Measurements from ENCODE around the gene DLL3. TPM values are rescaled to one million over a fixed set of nuclear protein-coding genes. Genes with fewer than 3 reads are reported as not detected.
"Not testable (repeated sequence)": the region's sequence is repeated elsewhere in the genome, so short reads cannot be mapped to it uniquely, and the experiment has no call there.

Gene DLL3, protein sequence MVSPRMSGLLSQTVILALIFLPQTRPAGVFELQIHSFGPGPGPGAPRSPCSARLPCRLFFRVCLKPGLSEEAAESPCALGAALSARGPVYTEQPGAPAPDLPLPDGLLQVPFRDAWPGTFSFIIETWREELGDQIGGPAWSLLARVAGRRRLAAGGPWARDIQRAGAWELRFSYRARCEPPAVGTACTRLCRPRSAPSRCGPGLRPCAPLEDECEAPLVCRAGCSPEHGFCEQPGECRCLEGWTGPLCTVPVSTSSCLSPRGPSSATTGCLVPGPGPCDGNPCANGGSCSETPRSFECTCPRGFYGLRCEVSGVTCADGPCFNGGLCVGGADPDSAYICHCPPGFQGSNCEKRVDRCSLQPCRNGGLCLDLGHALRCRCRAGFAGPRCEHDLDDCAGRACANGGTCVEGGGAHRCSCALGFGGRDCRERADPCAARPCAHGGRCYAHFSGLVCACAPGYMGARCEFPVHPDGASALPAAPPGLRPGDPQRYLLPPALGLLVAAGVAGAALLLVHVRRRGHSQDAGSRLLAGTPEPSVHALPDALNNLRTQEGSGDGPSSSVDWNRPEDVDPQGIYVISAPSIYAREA
- total RNA-seq, result not detected
- long read RNA-seq, partial matches to known transcripts, result 1 of 1 reads
- long read RNA-seq, other reads (novel, unspliced or antisense), result 0 of 1 reads

DNA sequence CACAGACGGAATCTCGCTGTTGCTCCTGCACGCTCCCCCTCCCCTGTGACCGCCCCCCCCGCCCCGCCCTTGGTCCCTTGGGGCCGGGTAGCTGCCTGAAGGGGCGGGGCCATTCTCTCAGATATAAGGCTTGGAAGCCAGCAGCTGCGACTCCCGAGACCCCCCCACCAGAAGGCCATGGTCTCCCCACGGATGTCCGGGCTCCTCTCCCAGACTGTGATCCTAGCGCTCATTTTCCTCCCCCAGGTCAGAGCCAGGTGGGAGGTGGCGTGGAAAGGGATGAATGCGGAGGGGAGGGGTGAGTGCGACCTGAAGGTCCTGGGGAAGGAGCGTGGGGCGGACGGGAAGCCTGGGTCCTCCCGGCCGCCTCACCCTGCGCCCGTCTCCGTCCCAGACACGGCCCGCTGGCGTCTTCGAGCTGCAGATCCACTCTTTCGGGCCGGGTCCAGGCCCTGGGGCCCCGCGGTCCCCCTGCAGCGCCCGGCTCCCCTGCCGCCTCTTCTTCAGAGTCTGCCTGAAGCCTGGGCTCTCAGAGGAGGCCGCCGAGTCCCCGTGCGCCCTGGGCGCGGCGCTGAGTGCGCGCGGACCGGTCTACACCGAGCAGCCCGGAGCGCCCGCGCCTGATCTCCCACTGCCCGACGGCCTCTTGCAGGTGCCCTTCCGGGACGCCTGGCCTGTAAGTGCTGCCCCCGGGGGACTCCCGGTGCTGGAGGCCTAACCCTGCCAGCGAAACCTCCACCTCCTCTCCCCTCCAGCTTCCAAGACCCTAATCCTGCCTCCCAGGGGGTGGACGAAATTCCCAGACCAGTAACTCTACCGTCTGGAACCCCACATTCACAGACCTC, at the start of gene DLL3:
Gene DLL3 (plus strand): TSS at position 150 of the 845 bp plus-strand sequence. CDS start 28 bp downstream, at position 178.
- intact Hi-C loops (cut with DNase I), result loop anchor here (5.0 kb wide), 1 partner anchor 33 kb away; the partner anchor contains the start of gene EID2B
- DNase-seq (ENCODE audit: low spot score), result no peak

GRCh38 chr19:39449116-39449797, 49.5 kb upstream of the DLL3 start:
- DNase-seq (ENCODE audit: low spot score), result no peak
- intact Hi-C loops (cut with DNase I), result loop anchor here (5.0 to 10.0 kb wide), 2 partner anchors 33 to 86 kb away; partner anchors contain the start of genes EID2B and TIMM50

GRCh38 chr19:39451257-39451656, 47.5 kb upstream of the DLL3 start:
- DNase-seq (ENCODE audit: low spot score); intact Hi-C loops (cut with DNase I): not testable (repeated sequence)

GRCh38 chr19:39463403-39463802, 35.3 kb upstream of the DLL3 start:
- intact Hi-C loops (cut with DNase I), result no loop called here

DNA sequence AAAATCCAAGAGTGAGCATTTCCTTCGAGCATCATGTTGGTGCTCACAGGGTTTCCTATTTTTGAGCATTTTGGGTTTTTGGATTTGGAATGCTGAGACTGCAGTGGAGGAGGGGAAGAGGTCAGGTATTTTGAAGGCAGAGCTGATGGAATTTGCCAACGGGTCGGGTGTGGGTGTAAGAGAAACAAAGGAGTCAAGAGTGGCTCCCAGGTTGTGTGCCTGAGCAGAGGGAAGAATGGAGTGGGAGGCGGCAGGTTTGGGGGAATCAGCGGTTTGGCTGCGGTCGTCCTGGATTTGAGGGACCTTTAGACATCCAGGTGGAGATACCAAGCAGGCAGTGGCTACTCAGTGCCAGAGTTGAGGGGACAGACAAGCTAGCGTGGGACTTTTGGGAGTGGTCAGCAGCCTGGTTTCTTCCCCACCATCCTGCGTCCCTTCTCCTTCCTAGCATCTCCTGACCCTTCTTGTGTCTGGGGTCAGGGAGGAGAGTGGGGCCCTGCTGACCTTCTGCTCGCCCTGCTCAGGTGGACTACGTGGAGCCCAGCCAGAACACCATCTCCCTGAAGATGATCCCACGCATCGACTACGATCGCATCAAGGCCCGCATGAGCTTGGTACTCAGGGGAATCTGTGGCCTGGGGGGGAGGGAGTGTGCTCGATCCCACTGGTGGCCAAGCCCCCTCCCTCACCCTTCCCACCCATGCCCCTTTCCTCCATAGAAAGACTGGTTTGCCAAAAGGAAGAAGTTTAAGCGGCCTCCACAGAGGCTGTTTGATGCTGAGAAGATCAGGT, 32.6 kb upstream of the DLL3 start:
- no peak for DNase-seq (ENCODE audit: low spot score)
- intact Hi-C loops (cut with DNase I), result no loop called here

More at GRCh38 chr19:39463403-39463802, 35.3 kb upstream of the DLL3 start:
- DNase-seq (ENCODE audit: low spot score), result no peak

DNA sequence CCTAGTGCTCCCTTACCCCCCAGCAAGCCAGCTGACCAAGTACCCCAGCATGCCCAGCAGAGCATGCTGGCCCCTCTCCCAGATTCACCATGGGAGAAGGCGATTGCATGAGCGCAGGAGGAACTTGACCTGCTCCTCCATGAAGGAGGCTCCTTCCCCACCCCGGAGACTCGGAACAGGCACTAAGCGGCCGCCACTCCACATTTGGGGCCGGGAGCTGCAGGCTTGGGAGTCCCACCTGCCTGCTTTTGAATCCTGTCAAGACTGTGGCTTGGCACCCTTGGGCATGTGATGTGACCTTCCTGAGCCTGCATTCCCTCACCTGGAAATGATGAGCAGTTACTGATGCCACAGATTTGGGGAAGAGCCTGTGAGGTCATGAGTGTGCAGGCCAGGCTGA, 30.8 kb upstream of the DLL3 start:
- no peak for DNase-seq (ENCODE audit: low spot score)
- intact Hi-C loops (cut with DNase I), result no loop called here

- intact Hi-C loops (cut with DNase I), result no loop called here
Measured at GRCh38 chr19:39469036-39469435, 29.7 kb upstream of the DLL3 start.

GRCh38 chr19:39469567-39469966, 29.2 kb upstream of the DLL3 start:
- intact Hi-C loops (cut with DNase I), result no loop called here

More at GRCh38 chr19:39469036-39469435, 29.7 kb upstream of the DLL3 start:
- DNase-seq (ENCODE audit: low spot score), result no peak

GRCh38 chr19:39470724-39471339, 27.9 kb upstream of the DLL3 start:
- intact Hi-C loops (cut with DNase I), result no loop called here
- no peak for DNase-seq (ENCODE audit: low spot score)

More at GRCh38 chr19:39469567-39469966, 29.2 kb upstream of the DLL3 start:
- DNase-seq (ENCODE audit: low spot score), result no peak

GRCh38 chr19:39471756-39472536, 26.8 kb upstream of the DLL3 start:
- intact Hi-C loops (cut with DNase I), result no loop called here
- no peak for DNase-seq (ENCODE audit: low spot score)

GRCh38 chr19:39472746-39473442, 25.9 kb upstream of the DLL3 start:
- no peak for DNase-seq (ENCODE audit: low spot score)
- intact Hi-C loops (cut with DNase I), result no loop called here

- no peak for DNase-seq (ENCODE audit: low spot score)
- intact Hi-C loops (cut with DNase I), result no loop called here
Measured at GRCh38 chr19:39473443-39473960, 25.2 kb upstream of the DLL3 start.

GRCh38 chr19:39474139-39474620, 24.6 kb upstream of the DLL3 start:
- intact Hi-C loops (cut with DNase I), result loop anchor here (2.0 kb wide), 1 partner anchor 59 kb away; the partner anchor contains the start of gene EID2B
- no peak for DNase-seq (ENCODE audit: low spot score)

GRCh38 chr19:39475748-39476147, 23.0 kb upstream of the DLL3 start:
- intact Hi-C loops (cut with DNase I), result loop anchor here (2.0 kb wide), 1 partner anchor 57 kb away; the partner anchor contains the start of gene EID2B
- DNase-seq (ENCODE audit: low spot score), result no peak

- intact Hi-C loops (cut with DNase I); DNase-seq (ENCODE audit: low spot score): not testable (repeated sequence)
Measured at GRCh38 chr19:39479319-39479801, 19.4 kb upstream of the DLL3 start.

GRCh38 chr19:39479916-39480315, 18.8 kb upstream of the DLL3 start:
- DNase-seq (ENCODE audit: low spot score), result no peak
- intact Hi-C loops (cut with DNase I), result loop anchor here (2.0 to 5.0 kb wide), 2 partner anchors 33 to 61 kb away; partner anchors contain the start of genes EID2 and SUPT5H

Data from cardiac septum (tissue), 1 donor.